Mammary epithelial cell (primary cell): Measurements from ENCODE around the gene PGM2L1.

Experiments
- EZH2 ChIP-seq: IDR thresholded peaks from 2 replicates; pipeline ENCODE4 v1.6.1; 2012; ENCODE audit warnings: low read length, inconsistent platforms, borderline replicate concordance
- TF ChIP-seq, protein P1 (sequence below), 2 donors: IDR thresholded peaks in 1 of 2; conservative IDR thresholded peaks in 1 of 2; 2 replicates each; pipeline ENCODE4 v1.5.1; 2011 to 2012; ENCODE audit warnings: inconsistent platforms in 2 of 2, low read length in 2 of 2, mild to moderate bottlenecking in 2 of 2, control low read depth in 1 of 2, low read depth in 1 of 2; ENCODE audit not compliant: insufficient read depth in 1 of 2; ENCODE audit errors: extremely low read depth in 1 of 2

DNA sequence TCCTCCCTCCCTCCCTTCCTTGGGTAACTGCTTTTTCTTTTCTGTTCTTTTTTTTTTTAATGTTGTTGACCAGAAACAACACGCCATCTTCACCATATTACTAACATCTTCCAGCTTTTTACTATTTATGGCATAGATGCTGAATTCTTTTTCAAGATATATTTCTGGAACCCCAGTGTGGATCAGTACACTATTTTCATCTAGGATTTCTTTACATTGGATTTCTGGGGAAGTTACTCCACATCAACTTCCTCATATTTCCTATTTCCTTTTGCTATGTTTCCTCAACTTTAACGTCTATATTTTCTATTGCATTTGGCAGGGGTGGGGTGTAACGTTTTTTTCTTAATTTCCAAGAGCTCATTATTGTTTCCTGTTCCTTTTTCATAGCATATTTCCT is 7.0 kb downstream of the PGM2L1 start:
- TF ChIP-seq, protein P1, sequence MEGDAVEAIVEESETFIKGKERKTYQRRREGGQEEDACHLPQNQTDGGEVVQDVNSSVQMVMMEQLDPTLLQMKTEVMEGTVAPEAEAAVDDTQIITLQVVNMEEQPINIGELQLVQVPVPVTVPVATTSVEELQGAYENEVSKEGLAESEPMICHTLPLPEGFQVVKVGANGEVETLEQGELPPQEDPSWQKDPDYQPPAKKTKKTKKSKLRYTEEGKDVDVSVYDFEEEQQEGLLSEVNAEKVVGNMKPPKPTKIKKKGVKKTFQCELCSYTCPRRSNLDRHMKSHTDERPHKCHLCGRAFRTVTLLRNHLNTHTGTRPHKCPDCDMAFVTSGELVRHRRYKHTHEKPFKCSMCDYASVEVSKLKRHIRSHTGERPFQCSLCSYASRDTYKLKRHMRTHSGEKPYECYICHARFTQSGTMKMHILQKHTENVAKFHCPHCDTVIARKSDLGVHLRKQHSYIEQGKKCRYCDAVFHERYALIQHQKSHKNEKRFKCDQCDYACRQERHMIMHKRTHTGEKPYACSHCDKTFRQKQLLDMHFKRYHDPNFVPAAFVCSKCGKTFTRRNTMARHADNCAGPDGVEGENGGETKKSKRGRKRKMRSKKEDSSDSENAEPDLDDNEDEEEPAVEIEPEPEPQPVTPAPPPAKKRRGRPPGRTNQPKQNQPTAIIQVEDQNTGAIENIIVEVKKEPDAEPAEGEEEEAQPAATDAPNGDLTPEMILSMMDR (conservative IDR thresholded peaks at IDR 0.05 in 1 of 2, IDR thresholded peaks at IDR 0.05 in 1 of 2; ENCODE audit: extremely low read depth in 1 of 2, insufficient read depth in 1 of 2, low read depth in 1 of 2, low read length in 2 of 2), result no peak
- no peak for TF ChIP-seq EZH2
